ENCODE results near the gene CASTOR2. TPM values are rescaled to one million over a fixed set of nuclear protein-coding genes. Genes with fewer than 3 reads are reported as not detected.
"Not testable (repeated sequence)": the region's sequence is repeated elsewhere in the genome, so short reads cannot be mapped to it uniquely, and the experiment has no call there.

Gene CASTOR2
- total RNA-seq, result 29.0 TPM
- long read RNA-seq, partial matches to known transcripts, result 0 of 3 reads
- long read RNA-seq, other reads (novel, unspliced or antisense), result 1 of 3 reads

GRCh38 chr7:74964511-74965119, at the start of gene CASTOR2:
Gene CASTOR2 (plus strand): TSS chr7:74964705. CDS start chr7:74964986, 281 bp downstream.
- peak; percentile 97 for ATAC-seq
- intact Hi-C loops (cut with micrococcal nuclease), result not testable (repeated sequence)
- peak; percentile 84 for DNase-seq

GRCh38 chr7:74922321-74922890, 42.1 kb upstream of the CASTOR2 start:
- ATAC-seq; intact Hi-C loops (cut with micrococcal nuclease); DNase-seq: not testable (repeated sequence)

- ATAC-seq; DNase-seq; intact Hi-C loops (cut with micrococcal nuclease): not testable (repeated sequence)
Measured at GRCh38 chr7:74923644-74924043, 40.9 kb upstream of the CASTOR2 start.

GRCh38 chr7:74926968-74927367, 37.5 kb upstream of the CASTOR2 start:
- ATAC-seq; DNase-seq; intact Hi-C loops (cut with micrococcal nuclease): not testable (repeated sequence)

GRCh38 chr7:74931563-74932328, 32.8 kb upstream of the CASTOR2 start:
- intact Hi-C loops (cut with micrococcal nuclease); DNase-seq: not testable (repeated sequence)
- ATAC-seq, result peak; percentile 20

- DNase-seq; ATAC-seq; intact Hi-C loops (cut with micrococcal nuclease): not testable (repeated sequence)
Measured at GRCh38 chr7:74939429-74939828, 25.1 kb upstream of the CASTOR2 start.

- DNase-seq; intact Hi-C loops (cut with micrococcal nuclease): not testable (repeated sequence)
- ATAC-seq, result peak; percentile 27
Measured at GRCh38 chr7:74941302-74942069, 23.0 kb upstream of the CASTOR2 start.

GRCh38 chr7:74943923-74944322, 20.6 kb upstream of the CASTOR2 start:
- ATAC-seq; intact Hi-C loops (cut with micrococcal nuclease); DNase-seq: not testable (repeated sequence)

GRCh38 chr7:74947741-74948140, 16.8 kb upstream of the CASTOR2 start:
- not testable (repeated sequence) for DNase-seq, ATAC-seq

GRCh38 chr7:74953774-74954173, 10.7 kb upstream of the CASTOR2 start:
- DNase-seq; ATAC-seq; intact Hi-C loops (cut with micrococcal nuclease): not testable (repeated sequence)

More at GRCh38 chr7:74947741-74948140, 16.8 kb upstream of the CASTOR2 start:
- intact Hi-C loops (cut with micrococcal nuclease), result not testable (repeated sequence)

GRCh38 chr7:74958328-74958727, 6.2 kb upstream of the CASTOR2 start:
- DNase-seq; ATAC-seq; intact Hi-C loops (cut with micrococcal nuclease): not testable (repeated sequence)

GRCh38 chr7:74963704-74964510, 598 bp upstream of the CASTOR2 start:
- DNase-seq; intact Hi-C loops (cut with micrococcal nuclease): not testable (repeated sequence)

GRCh38 chr7:74966208-74966854, 1.8 kb downstream of the CASTOR2 start:
- ATAC-seq; DNase-seq; intact Hi-C loops (cut with micrococcal nuclease): not testable (repeated sequence)

More at GRCh38 chr7:74963704-74964510, 598 bp upstream of the CASTOR2 start:
- not testable (repeated sequence) for ATAC-seq

GRCh38 chr7:74966909-74967308, 2.4 kb downstream of the CASTOR2 start:
- DNase-seq; ATAC-seq; intact Hi-C loops (cut with micrococcal nuclease): not testable (repeated sequence)

GRCh38 chr7:74971431-74971830, 6.9 kb downstream of the CASTOR2 start:
- ATAC-seq; DNase-seq; intact Hi-C loops (cut with micrococcal nuclease): not testable (repeated sequence)

GRCh38 chr7:74972377-74972776, 7.9 kb downstream of the CASTOR2 start:
- not testable (repeated sequence) for DNase-seq

GRCh38 chr7:74975959-74976358, 11.5 kb downstream of the CASTOR2 start:
- ATAC-seq; DNase-seq; intact Hi-C loops (cut with micrococcal nuclease): not testable (repeated sequence)

More at GRCh38 chr7:74972377-74972776, 7.9 kb downstream of the CASTOR2 start:
- intact Hi-C loops (cut with micrococcal nuclease); ATAC-seq: not testable (repeated sequence)
